Activated naive CD8-positive, alpha-beta T cell treated with anti-CD3 and anti-CD28 coated beads for 36 hours (primary cell): ENCODE results near the gene ECI1. TPM values are rescaled to one million over a fixed set of nuclear protein-coding genes. Genes with fewer than 3 reads are reported as not detected.
"Not testable (repeated sequence)": the region's sequence is repeated elsewhere in the genome, so short reads cannot be mapped to it uniquely, and the experiment has no call there.

Source experiments
- DNase-seq: peaks from one replicate; pipeline ENCODE4 v3.0.0; 2021
- H3K27ac Mint-ChIP-seq: one replicate; pipeline ENCODE4 v1.8.0; 2022; ENCODE audit warnings: mild to moderate bottlenecking, moderate library complexity, mixed read lengths
- H3K27me3 Mint-ChIP-seq: one replicate; pipeline ENCODE4 v1.8.0; 2022; ENCODE audit warnings: mild to moderate bottlenecking, mixed read lengths
- H3K36me3 Mint-ChIP-seq: one replicate; pipeline ENCODE4 v1.8.0; 2021; ENCODE audit warnings: mild to moderate bottlenecking, mixed read lengths
- H3K4me1 Mint-ChIP-seq: one replicate; pipeline ENCODE4 v1.8.0; 2021; ENCODE audit warnings: mixed read lengths
- H3K4me3 Mint-ChIP-seq: one replicate; pipeline ENCODE4 v1.8.0; 2022; ENCODE audit warnings: mild to moderate bottlenecking, moderate library complexity, mixed read lengths
- H3K9me3 Mint-ChIP-seq: one replicate; pipeline ENCODE4 v1.8.0; 2022; ENCODE audit warnings: mixed read lengths
- total RNA-seq, 2 experiments: library from RNA; stranded (reverse); gene quantifications; one replicate each; pipeline ENCODE4 v1.2.3, GENCODE V29; 2021

Gene ECI1
- total RNA-seq, 2 experiments from 2014 or later, result 27.5 to 30.0 TPM

GRCh38 chr16:2206420-2206779 is 45.0 kb downstream of the ECI1 start:
- Mint-ChIP-seq H3K4me1 (peaks cover 17% of the 10 kb centered on the region), H3K27ac (peak overlapping the region; percentile 81), H3K4me3 (peak overlapping the region; percentile 88), H3K9me3 (no peaks in the 10 kb centered on the region), H3K36me3 (peaks cover 19% of the 10 kb centered on the region), H3K27me3 (no peaks in the 10 kb centered on the region)
- no peak for DNase-seq

GRCh38 chr16:2205967-2206313 is 45.4 kb downstream of the ECI1 start:
- DNase-seq, result no peak
- Mint-ChIP-seq H3K9me3 (no peaks in the 10 kb centered on the region), H3K36me3 (peaks cover 19% of the 10 kb centered on the region), H3K4me1 (peaks cover 17% of the 10 kb centered on the region), H3K27me3 (no peaks in the 10 kb centered on the region), H3K4me3 (peak overlapping the region; percentile 88), H3K27ac (peak overlapping the region; percentile 81)

- Mint-ChIP-seq H3K27me3 (no peaks in the 10 kb centered on the region), H3K27ac (peak within 1 kb of the TSS; percentile 86), H3K9me3 (no peaks in the 10 kb centered on the region), H3K4me1 (peaks cover 17% of the 10 kb centered on the region), H3K36me3 (peaks cover 19% of the 10 kb centered on the region), H3K4me3 (peak within 1 kb of the TSS; percentile 88)
- DNase-seq, result peak; percentile 91
Measured at GRCh38 chr16:2205104-2205966, 46.1 kb downstream of the ECI1 start, which contains the start of gene MLST8. Gene MLST8 (plus strand): TSS chr16:2205454. CDS start chr16:2206086, 632 bp downstream.

- Mint-ChIP-seq H3K27ac (peak overlapping the region; percentile 78), H3K9me3 (no peaks in the 10 kb centered on the region), H3K27me3 (no peaks in the 10 kb centered on the region), H3K4me3 (peak overlapping the region; percentile 82), H3K4me1 (peaks cover 17% of the 10 kb centered on the region), H3K36me3 (peaks cover 19% of the 10 kb centered on the region)
- no peak for DNase-seq
Measured at GRCh38 chr16:2204416-2205103, 46.8 kb downstream of the ECI1 start.

- not testable (repeated sequence) for DNase-seq, H3K27me3 Mint-ChIP-seq, H3K9me3 Mint-ChIP-seq, H3K27ac Mint-ChIP-seq
- H3K36me3 Mint-ChIP-seq, result peaks cover 19% of the 10 kb centered on the region
- peak overlapping the region; percentile 82 for H3K4me3 Mint-ChIP-seq
- peaks cover 17% of the 10 kb centered on the region for H3K4me1 Mint-ChIP-seq
Measured at GRCh38 chr16:2203119-2203688, 48.2 kb downstream of the ECI1 start.

- Mint-ChIP-seq H3K27ac (no peak overlapping the region), H3K4me1 (peaks cover 7% of the 10 kb centered on the region), H3K27me3 (peaks cover 20% of the 10 kb centered on the region), H3K4me3 (no peak overlapping the region), H3K36me3 (no peaks in the 10 kb centered on the region), H3K9me3 (no peaks in the 10 kb centered on the region)
- DNase-seq, result no peak
Measured at GRCh38 chr16:2200313-2200712, 51.1 kb downstream of the ECI1 start.

GRCh38 chr16:2199621-2200139 is 51.7 kb downstream of the ECI1 start:
- no peaks in the 10 kb centered on the region for H3K36me3 Mint-ChIP-seq
- no peak overlapping the region for H3K27ac Mint-ChIP-seq
- H3K9me3 Mint-ChIP-seq, result no peaks in the 10 kb centered on the region
- no peak for DNase-seq
- peaks cover 25% of the 10 kb centered on the region for H3K27me3 Mint-ChIP-seq
- no peak overlapping the region for H3K4me3 Mint-ChIP-seq
- H3K4me1 Mint-ChIP-seq, result peaks cover 10% of the 10 kb centered on the region

GRCh38 chr16:2199095-2199494 is 52.3 kb downstream of the ECI1 start:
- H3K9me3 Mint-ChIP-seq, result no peaks in the 10 kb centered on the region
- H3K27ac Mint-ChIP-seq, result no peak overlapping the region
- H3K4me3 Mint-ChIP-seq, result no peak overlapping the region
- peaks cover 28% of the 10 kb centered on the region for H3K27me3 Mint-ChIP-seq
- DNase-seq, result no peak
- no peaks in the 10 kb centered on the region for H3K36me3 Mint-ChIP-seq
- H3K4me1 Mint-ChIP-seq, result peaks cover 7% of the 10 kb centered on the region

GRCh38 chr16:2198283-2198682 is 53.1 kb downstream of the ECI1 start:
- no peaks in the 10 kb centered on the region for H3K9me3 Mint-ChIP-seq
- peak overlapping the region; percentile 43 for H3K4me3 Mint-ChIP-seq
- peaks cover 4% of the 10 kb centered on the region for H3K4me1 Mint-ChIP-seq
- H3K27me3 Mint-ChIP-seq, result peaks cover 28% of the 10 kb centered on the region
- H3K36me3 Mint-ChIP-seq, result no peaks in the 10 kb centered on the region
- no peak for DNase-seq
- H3K27ac Mint-ChIP-seq, result no peak overlapping the region

GRCh38 chr16:2197765-2198164 is 53.6 kb downstream of the ECI1 start:
- Mint-ChIP-seq H3K4me1 (peaks cover 4% of the 10 kb centered on the region), H3K9me3 (no peaks in the 10 kb centered on the region), H3K36me3 (no peaks in the 10 kb centered on the region), H3K27me3 (peaks cover 28% of the 10 kb centered on the region), H3K4me3 (peak overlapping the region; percentile 43), H3K27ac (no peak overlapping the region)
- no peak for DNase-seq

GRCh38 chr16:2196981-2197511 is 54.3 kb downstream of the ECI1 start:
- H3K27me3 Mint-ChIP-seq, result peaks cover 28% of the 10 kb centered on the region
- H3K27ac Mint-ChIP-seq, result no peak overlapping the region
- peaks cover 4% of the 10 kb centered on the region for H3K4me1 Mint-ChIP-seq
- H3K9me3 Mint-ChIP-seq, result no peaks in the 10 kb centered on the region
- peak overlapping the region; percentile 37 for H3K4me3 Mint-ChIP-seq
- no peak for DNase-seq
- H3K36me3 Mint-ChIP-seq, result no peaks in the 10 kb centered on the region

- Mint-ChIP-seq H3K9me3 (no peaks in the 10 kb centered on the region), H3K4me1 (peaks cover 4% of the 10 kb centered on the region), H3K4me3 (peak within 1 kb of the TSS; percentile 45), H3K36me3 (no peaks in the 10 kb centered on the region), H3K27me3 (peaks cover 28% of the 10 kb centered on the region), H3K27ac (no peak within 1 kb of the TSS)
- no peak for DNase-seq
Measured at GRCh38 chr16:2196162-2196980, 55.0 kb downstream of the ECI1 start, which contains the start of gene CASKIN1. Gene CASKIN1 (minus strand): TSS chr16:2196605. CDS start chr16:2196432, 173 bp downstream.

- peaks cover 28% of the 10 kb centered on the region for H3K27me3 Mint-ChIP-seq
- H3K36me3 Mint-ChIP-seq, result no peaks in the 10 kb centered on the region
- DNase-seq, result no peak
- peaks cover 4% of the 10 kb centered on the region for H3K4me1 Mint-ChIP-seq
- H3K4me3 Mint-ChIP-seq, result peak overlapping the region; percentile 45
- H3K9me3 Mint-ChIP-seq, result no peaks in the 10 kb centered on the region
- no peak overlapping the region for H3K27ac Mint-ChIP-seq
Measured at GRCh38 chr16:2195322-2196161, 55.8 kb downstream of the ECI1 start.
